Measurements from ENCODE around the gene PRSS33. TPM values are rescaled to one million over a fixed set of nuclear protein-coding genes. Genes with fewer than 3 reads are reported as not detected.
A peak's percentile ranks its signal among the peaks of the same experiment; 100 is the strongest.

The PRSS33 gene
- polyA plus RNA-seq, 2 of the 4 experiments (the other 2 are of a cell fraction) = 0.04 TPM; not detected in 1

- no peak for DNase-seq (ENCODE audit: low read depth in 1 of 2, low spot score in 1 of 2)
- peak overlapping the region; percentile 99 to 100 for H3K27ac ChIP-seq
- no peaks in the 10 kb centered on the region for H3K9me3 ChIP-seq
- ATAC-seq = peak in 1 of 2 experiments; percentile 38; a peak in 3 of 6 replicates
- TF ChIP-seq KDM1A (IDR thresholded peaks at IDR 0.05; ENCODE audit: low read depth) = no peak
- no peak for TF ChIP-seq HEYL (CRISPR knock-in tag; IDR thresholded peaks at IDR 0.05)
- TF ChIP-seq E2F6 (IDR thresholded peaks at IDR 0.05; ENCODE audit: borderline replicate concordance, low read depth) = 0 out of 2 replicates have a peak, but pooled peaks have one; percentile 25
- TF ChIP-seq FOXS1 (CRISPR knock-in tag; IDR thresholded peaks at IDR 0.05) = no peak
- TF ChIP-seq POLR2A (IDR thresholded peaks at IDR 0.05; ENCODE audit: low read length) = peak; percentile 11; the same call in 1 of the 2 replicates
- TF ChIP-seq BCL3 (IDR thresholded peaks at IDR 0.05) = peak; percentile 39; the same call in 1 of the 3 replicates
- peak overlapping the region; percentile 96 for H3K4me2 ChIP-seq
- no peak for FAIRE-seq
- H3K4me1 ChIP-seq = peaks cover 24% of the 10 kb centered on the region
- CTCF ChIA-PET = interaction anchor here (1.0 to 3.2 kb wide), 6 partner anchors 9 to 90 kb away, joined by 3 to 11 read pairs (median 8); partner anchors contain the start of gene PRSS33
- POLR2A ChIA-PET = interaction anchor here (1.0 to 2.1 kb wide), 3 partner anchors 9 to 90 kb away, joined by 3 to 11 read pairs (median 4); partner anchors contain the start of gene SRRM2
- 37% methylated on average over 21 of the region's 27 CpGs for WGBS (ENCODE audit: missing lambda C conversion rate)
- peak overlapping the region; percentile 95 for H3K4me3 ChIP-seq
These were observed 9.3 kb downstream of the PRSS33 start for GRCh38 chr16:2777903-2778629.

- FAIRE-seq (no peak), ATAC-seq (peak; percentile 74 to 84), DNase-seq (ENCODE audit: low read depth in 1 of 2, low spot score in 1 of 2) (peak; percentile 79 to 89)
- CTCF ChIA-PET = interaction anchor here (0.6 to 3.2 kb wide), 6 partner anchors 9 to 143 kb away, joined by 3 to 11 read pairs (median 7); no protein-coding TSS in a partner anchor
- Histone ChIP-seq H3K4me3 (peak within 1 kb of the TSS; percentile 95), H3K9me3 (no peaks in the 10 kb centered on the region), H3K4me2 (peak within 1 kb of the TSS; percentile 96), H3K27ac (peak within 1 kb of the TSS; percentile 99 to 100), H3K4me1 (peaks cover 26% of the 10 kb centered on the region)
- POLR2A ChIA-PET = interaction anchor here (0.6 to 2.1 kb wide), 3 partner anchors 9 to 373 kb away, joined by 3 to 11 read pairs (median 3); no protein-coding TSS in a partner anchor
- WGBS (ENCODE audit: missing lambda C conversion rate) = 0% methylated on average over 9 of the region's 70 CpGs
- TF ChIP-seq RFX5 (IDR thresholded peaks at IDR 0.05) (no peak), MAZ (IDR thresholded peaks at IDR 0.05; ENCODE audit: borderline replicate concordance, low read depth, low read length) (no peak), SMC3 (IDR thresholded peaks at IDR 0.05) (no peak; the same call in 2 of the 3 replicates), BHLHE40 (IDR thresholded peaks at IDR 0.05; ENCODE audit: low read depth, low read length) (no peak), ZNF302 (CRISPR knock-in tag; IDR thresholded peaks at IDR 0.05) (no peak), BCL3 (IDR thresholded peaks at IDR 0.05) (peak; percentile 68; the same call in 1 of the 3 replicates), RARB (CRISPR knock-in tag; IDR thresholded peaks at IDR 0.05) (no peak), MAX (IDR thresholded peaks at IDR 0.05) (peak; percentile 62), ZSCAN20 (CRISPR knock-in tag; IDR thresholded peaks at IDR 0.05) (no peak), GATA3 (IDR thresholded peaks at IDR 0.05; ENCODE audit: borderline replicate concordance) (0 out of 2 replicates have a peak, but pooled peaks have one; percentile 15), FOSL2 (IDR thresholded peaks at IDR 0.05) (no peak), FOSL2 (CRISPR knock-in tag; IDR thresholded peaks at IDR 0.05) (no peak), JUN (IDR thresholded peaks at IDR 0.05) (peak; percentile 78 to 96), EP300 (IDR thresholded peaks at IDR 0.05) (no peak), REST (IDR thresholded peaks at IDR 0.05) (no peak), E2F6 (IDR thresholded peaks at IDR 0.05; ENCODE audit: borderline replicate concordance, low read depth) (no peak), NFE2L2 (conservative IDR thresholded peaks at IDR 0.05; ENCODE audit: low read length) (no peak), PHF8 (IDR thresholded peaks at IDR 0.05; ENCODE audit: borderline replicate concordance, low read depth) (peak; percentile 75), JUNB (IDR thresholded peaks at IDR 0.05) (no peak), TP53 (CRISPR knock-in tag; IDR thresholded peaks at IDR 0.05) (peak; percentile 36; the same call in 1 of the 2 replicates), RAD21 (conservative IDR thresholded peaks at IDR 0.05 in 1 of 2, IDR thresholded peaks at IDR 0.05 in 1 of 2) (0 out of 5 replicates have a peak, but pooled peaks of 1 of the 2 experiments have one; percentile 12), TFCP2L1 (CRISPR knock-in tag; IDR thresholded peaks at IDR 0.05) (no peak), POLR2A (IDR thresholded peaks at IDR 0.05; ENCODE audit: low read length) (peak; percentile 70), ESRRA (IDR thresholded peaks at IDR 0.05; ENCODE audit: borderline replicate concordance, low read length) (no peak)
These were observed 10.0 kb downstream of the PRSS33 start, which contains the start of gene ELOB for GRCh38 chr16:2777231-2777902. Gene ELOB, minus strand, starts transcription at chr16:2777280. Its CDS starts 41 bp downstream, at chr16:2777239.
